ENCODE measurements around the gene SH3YL1.

SH3YL1 gene

DNA sequence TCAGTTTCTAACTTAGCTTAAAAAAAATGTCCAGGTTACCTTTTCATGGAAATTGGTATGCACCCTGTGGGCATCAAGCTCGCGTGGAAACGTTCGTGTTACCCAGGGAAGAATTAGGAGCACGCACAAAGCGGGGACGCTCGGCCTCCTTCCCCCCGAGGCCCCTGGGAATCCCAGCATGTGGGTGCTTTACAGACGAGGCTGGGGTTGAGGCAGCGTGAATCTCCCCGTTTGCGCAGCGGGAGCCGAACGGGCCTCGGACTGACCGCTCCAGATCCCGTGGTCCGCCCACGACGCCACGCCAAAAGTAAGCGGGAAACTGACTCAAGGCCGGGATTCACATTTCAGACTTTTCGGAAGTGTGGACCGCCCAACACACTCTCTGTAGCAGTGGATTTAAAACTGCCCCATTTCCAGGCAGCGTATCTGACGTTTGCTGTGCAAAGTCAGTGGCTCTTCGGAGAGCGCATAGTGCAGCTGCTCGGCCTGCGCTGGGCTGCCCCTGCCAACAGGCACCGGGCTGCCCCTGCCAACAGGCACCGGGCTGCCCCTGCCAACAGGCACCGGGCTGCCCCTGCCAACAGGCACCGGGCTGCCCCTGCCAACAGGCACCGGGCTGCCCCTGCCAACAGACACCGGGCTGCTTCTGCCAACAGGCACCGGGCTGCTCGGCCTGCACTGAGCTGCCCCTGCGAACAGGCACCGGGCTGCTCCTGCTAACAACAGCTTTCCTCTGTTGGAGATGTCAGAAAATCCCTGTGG, 49.7 kb downstream of the SH3YL1 start:
- DNase-seq: no peak

DNA sequence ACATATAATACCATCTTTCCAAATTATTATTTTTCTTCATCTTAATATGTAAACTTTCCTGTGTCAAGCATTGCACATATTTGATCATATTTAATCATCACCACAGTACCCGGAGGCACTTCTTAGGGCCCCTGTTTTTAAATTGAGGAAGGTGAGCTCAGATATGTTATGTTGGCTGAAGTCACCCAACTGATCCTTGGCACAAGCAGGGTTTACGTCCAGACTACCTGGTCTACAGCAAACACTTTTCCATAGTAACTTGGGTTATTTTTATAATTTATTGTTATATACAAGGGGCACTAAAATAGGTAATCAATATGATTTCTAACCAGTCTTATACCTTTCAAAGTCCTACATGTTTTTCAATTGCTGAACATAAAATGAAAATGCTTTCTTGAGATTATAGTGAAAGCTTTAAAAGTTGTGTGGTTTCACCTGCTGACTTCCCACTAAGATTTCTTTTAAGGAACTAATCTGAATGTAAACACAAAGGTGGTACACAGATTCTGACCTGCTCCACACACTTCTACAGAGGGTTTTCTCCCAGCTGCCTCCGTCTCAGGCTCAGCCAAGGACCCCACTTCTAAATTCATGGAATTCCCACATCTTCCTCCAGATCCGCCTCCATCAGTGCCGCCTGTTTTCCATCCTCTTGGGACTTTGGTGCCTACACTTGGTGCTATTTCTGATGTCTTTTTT, 52.2 kb downstream of the SH3YL1 start:
- DNase-seq: no peak

DNA sequence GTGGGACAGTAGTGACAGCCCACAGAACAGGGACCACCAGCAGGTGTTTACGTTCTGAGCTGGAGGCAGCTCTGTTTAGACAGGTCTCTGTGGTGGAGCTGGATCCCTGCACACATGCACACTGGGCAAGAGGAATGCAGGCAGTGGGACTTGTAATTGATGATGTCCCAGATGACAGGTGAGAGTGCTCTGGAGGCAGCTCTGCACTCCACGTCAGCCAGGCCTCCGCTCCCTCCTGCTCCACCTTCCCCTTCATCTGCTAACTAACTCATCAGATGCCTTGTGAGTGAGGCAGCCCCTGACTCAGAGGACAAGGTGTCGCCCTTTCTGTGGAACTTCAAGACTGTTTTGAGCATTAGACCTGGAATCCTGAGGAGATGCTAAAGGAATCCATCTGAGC, 53.2 kb downstream of the SH3YL1 start:
- DNase-seq: no peak

DNA sequence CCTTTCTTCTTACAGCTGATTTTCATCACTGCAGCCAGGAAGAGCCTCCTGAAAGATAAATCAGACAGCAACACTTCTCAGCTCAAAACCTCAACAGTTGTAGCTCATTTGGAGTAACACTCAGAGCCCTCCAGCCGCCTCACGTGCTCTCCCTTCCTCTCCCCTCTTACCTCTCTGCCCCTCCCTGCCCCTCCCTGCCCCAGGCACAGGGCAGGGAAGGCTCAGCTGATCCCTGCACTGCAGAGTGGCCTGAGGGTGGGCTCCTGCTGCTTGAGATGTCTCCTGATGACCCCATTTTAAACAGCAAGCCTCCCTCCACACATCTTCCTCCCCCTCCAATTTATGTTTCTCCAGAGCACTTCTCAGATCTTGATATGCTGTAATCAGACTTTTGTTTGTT, 54.4 kb downstream of the SH3YL1 start:
- DNase-seq: no peak

DNA sequence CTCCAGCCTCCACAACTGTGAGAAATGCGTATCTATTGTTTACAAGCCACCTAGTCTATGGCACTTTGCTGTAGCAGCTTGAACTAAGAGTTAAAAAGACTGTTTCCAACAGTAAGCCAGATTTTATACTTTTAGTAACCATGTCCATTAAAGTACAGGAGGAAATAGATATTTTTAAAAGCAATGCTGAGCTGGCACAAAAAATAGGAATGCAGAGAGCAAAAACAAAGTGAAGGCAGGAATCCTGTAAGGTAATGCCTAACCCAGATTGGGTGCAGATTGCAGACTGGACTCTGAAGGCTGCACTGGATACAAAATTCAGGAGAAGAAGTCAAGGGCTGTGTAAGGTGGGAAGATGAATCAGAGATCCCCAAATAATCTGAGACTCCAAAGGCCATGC, 55.5 kb downstream of the SH3YL1 start:
- DNase-seq: no peak

DNA sequence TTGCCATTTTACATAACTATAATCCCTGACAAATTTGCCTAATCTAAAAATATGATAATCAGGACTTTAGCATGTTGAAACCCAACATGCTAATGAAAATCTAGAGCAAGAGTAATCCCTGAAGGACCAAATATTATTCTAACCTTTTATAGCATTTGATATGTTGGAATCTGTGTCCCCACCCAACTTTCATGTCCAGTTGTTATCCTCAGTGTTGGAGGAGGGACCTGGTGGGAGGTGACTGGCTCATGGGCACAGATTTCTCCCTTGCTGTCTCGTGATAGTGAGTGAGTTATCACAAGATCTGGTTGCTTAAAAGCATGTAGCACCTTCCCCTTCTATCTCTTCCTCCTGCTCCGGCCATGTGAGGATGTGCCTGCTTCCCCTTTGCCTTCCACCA, 59.8 kb downstream of the SH3YL1 start:
- no peak for DNase-seq

DNA sequence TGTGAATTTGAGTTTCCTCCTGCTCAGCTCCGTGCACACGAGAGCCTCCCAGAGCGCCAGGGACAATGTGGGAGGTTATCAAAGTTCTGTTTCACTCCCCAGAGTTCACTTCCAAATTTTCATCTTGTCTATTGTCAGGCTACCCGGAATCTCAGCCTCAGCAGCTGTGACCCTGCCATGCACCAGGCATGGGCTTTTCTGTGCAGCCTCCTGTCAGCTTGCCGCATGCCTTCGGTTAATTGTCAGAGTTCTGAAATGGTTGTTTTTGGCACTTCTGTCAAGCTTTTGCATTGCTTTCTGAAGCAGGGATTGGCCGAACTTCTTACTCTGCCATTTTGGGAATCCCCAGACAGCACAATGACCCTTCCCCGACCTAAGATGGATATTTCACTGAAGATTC, 60.4 kb downstream of the SH3YL1 start:
- no peak for DNase-seq

DNA sequence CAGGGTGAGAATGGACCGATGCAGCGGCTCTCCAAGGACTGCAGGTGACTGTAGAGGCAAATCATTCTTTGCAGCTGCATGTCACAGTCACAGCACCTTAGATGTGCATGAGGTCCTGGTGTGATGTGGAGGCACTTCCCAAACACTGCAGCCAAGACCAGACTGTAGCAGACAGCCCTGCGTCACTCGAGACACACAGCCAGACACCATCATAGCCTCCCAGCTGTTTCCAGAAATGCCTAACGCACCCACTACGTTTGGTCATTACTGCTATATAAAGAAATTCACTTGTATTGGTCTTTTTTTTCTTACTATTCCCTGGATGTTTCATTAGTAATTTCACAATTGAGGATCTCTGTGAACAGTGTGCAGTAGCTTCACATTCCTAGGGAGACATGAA, 60.9 kb downstream of the SH3YL1 start:
- no peak for DNase-seq

DNA sequence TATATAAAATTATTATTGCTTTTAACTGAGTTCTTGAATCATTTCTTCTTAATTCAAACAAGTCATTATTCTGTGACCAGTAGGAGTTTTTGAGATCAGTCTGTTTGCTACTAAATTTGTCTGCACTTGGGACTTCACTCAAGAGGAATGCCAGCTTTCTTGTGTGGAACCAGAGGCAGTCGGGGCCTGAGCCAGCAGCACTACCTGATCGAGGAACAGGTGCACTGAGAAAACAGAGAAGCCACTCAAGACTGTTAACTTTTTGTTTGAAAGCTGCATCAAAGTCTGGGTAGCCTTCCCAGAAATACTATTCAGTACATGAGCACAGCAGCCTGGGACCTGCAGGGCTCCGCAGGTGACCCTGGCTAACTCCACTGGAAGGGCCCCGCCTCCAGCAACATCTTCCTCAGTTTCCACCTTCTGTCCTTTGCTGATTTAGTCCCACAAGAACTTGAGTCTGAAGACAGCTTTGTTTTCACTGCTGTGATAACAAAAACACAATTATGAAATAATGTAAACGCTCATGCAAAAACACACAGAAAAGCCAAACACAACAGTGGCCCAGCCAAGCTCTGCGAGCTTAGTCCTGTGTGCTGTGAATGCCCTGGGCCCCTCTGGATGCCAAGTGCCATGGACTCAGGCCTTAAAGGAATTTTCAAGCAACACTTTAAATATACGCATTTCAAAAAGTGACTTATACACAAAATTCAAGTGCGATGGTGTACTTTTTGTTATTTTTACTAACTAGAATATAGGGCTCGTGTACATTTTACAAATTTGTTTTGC, 62.0 kb downstream of the SH3YL1 start:
- DNase-seq: no peak

DNA sequence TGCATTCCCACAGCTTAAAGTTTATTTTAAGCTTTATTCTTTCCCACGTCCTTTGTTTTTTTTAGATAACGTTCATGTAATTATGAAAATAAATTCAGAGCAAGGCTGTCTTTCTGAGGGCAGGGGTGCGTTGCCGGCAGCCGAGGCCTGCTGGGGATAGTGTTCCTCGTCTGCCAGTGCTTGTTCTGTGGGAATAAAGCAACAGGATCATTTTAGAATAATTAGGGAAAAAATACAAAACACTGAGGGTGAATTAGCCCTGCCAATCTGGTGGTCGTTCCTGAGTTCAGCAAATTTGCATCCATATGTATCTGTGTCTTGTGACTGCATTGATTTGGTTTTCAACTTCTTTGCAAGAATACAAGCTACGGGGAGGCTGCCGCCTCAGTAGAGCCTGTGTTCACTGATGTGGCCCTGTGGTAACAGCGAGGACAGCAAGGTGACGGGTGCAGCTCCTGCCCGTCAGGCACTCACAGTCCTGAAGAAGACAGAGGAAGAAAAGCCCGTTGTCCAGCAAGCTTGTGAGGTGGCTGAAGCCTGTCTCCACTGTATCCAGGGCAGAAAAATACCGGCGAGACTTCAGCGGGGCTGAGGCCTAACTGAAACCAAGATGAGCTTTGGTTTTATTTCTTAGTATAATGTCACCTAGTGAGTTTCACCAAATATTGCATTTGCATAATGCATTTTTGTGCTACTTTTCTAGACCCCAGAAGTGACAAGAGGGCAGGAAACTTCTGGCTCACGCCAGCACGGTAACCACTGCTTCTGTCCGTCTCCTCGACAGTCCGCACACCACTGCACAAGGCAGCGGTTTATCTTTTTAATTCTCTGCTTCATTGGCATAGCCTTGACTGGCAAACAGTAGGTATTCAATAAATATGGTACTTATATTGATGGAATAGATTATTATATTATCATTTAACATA, 64.5 kb downstream of the SH3YL1 start:
- no peak for DNase-seq

DNA sequence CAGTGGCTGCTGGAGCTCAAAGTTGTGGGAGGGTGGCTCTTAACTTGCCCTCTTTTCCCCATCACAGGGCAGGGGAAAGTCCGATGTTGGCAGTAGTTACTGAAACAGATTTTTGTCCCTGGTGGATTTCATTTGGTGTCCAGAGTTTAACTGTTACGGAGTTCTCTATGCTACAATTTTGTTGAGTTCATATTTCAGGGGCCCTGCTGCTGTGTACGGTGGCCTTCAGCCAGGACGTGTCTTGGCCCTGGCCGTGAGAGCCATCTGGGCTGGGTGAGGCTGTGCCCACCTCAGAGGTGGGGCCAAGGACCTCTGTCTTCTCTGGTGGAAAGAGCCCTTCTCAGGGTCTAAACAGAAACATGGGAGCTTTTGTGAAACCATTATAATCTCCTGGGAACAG, 67.4 kb downstream of the SH3YL1 start:
- no peak for DNase-seq

DNA sequence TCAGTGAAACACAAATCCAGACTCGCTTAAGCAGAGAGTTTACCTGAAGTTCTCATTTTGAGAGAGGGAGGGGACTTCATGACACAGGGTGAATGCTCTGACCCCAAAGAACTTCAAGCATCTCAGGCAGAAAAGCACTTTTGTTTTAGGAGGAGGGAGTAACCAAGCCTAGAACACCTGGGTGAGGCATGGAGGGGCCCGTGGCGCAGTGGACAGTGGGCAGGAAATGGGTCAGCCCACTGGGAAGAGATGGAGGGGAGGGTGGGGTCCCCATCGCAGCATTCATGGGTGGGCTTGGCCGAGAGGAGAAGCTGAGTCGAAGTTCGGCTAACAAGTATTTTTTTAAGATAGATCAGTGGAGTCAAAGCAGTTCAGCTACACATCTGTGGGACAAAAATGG, 67.9 kb downstream of the SH3YL1 start:
- no peak for DNase-seq

DNA sequence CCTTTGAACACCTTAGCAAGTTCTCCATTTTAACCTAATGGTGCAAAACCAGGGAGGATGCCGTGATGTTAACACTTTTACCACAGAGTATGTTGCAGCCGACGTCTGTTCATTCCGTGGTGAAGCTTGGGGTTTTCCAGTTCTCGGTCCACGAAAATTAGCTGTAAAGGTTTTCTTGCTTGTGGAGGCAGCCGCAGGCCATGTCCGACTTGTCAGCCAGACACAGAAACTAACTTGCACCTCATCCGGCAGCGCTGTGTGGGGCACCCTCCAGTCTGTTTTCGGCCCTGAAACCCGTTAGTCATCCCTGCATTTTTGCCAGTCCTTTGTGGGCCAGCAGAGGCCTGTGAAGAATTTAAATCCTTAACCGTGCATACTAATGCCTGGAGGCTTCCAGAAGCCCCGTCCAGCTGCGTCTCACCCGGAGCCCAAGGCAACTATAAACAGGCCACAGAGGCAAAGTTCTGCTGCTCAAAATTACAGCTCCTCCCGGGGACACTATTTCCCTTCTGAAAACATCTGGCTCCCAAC, 70.6 kb downstream of the SH3YL1 start:
- no peak for DNase-seq

DNA sequence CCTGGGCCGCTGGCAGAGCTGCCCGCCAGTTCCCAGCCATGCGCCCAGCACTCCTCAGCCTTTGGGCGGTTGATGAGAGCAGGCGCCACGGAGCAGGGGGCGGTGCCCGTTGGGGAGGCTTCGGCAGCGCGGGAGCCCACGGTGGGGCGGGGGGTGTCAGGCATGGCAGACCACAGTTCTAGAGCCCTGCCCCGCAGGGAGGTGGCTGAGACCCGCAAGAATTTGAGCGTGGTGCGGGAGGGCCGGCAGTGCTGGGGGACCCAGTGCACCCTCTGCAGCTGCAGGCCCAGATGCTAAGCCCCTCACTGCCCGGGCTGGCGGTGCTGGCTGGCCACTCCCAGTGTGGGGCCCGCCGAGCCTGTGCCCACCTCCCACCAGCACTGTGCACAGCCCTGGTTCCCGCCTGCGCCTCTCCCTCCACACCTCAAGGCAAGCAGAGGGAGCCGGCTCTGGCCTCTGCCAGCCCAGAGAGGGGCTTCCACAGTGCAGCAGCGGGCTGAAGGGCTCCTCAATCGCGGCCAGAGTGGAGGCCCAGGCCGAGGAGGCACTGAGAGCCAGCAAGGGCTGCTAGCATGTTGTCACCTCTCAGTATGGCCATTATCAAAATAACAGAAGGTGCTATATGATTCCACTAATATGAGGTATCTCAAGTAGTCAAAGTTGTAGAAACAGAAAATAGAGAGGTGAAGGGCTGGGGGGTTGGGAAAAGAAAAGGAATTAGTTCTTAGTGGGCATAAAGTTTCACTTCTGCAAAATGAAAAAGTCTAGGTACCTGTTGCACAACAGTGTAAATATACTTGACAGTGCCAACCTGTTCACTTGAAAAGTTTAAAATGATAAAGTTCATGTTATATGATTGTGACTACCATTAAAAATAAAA, 72.3 kb downstream of the SH3YL1 start:
- DNase-seq: no peak

DNA sequence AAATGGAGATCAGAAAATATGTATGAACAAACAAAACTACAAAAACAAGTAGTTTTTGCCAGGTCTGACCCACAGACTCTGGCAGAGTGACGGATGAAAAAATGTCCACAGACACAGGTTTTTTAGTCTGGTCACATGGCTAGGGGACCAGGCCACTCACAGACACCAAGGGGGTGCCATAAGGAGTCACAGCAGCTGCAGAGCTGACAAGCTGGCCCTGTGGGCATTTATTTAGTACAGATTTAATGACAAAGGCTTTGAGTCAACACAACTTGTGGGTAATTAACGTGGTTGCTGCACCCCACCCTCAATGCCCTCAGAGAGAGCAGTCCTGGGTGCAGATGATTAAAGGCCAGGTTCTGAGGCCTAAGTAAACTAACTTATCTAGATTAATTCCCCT, 76.0 kb downstream of the SH3YL1 start:
- DNase-seq: no peak

DNA sequence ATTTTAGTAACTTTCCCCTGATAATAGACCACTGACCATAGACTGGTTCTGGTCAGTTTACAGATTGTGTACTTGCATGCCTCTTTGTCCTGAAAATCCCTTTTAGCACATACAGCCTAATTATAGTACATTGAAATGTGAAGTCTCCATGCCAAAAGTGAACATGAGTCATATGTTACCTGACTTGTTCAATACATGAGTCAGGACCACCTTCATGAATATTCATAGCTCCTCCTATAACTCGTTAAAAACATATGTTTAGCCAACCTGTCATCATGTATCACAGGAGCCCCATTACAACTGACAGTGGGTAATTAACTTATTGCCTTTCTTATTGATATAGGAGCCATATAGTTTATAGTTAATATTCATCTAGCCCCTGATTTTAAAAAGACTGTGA, 78.6 kb downstream of the SH3YL1 start:
- DNase-seq: no peak

DNA sequence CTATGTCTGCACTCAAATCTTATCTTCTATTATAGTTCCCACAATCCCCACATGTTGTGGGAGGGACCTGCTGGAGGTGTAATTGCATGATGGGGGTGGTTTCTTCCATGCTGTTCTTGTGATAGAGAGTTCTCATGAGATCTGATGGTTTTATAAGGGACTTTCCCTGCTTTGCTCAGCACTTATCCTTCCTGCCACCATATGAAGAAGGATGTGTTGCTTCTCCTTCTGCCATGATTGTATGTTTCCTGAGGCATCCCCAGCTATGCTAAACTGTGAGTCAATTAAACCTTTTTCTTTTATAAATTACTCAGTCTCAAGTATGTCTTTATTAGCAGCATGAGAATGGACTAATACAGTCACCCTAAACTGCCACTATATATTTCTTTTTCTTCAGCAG, 79.1 kb downstream of the SH3YL1 start:
- no peak for DNase-seq

DNA sequence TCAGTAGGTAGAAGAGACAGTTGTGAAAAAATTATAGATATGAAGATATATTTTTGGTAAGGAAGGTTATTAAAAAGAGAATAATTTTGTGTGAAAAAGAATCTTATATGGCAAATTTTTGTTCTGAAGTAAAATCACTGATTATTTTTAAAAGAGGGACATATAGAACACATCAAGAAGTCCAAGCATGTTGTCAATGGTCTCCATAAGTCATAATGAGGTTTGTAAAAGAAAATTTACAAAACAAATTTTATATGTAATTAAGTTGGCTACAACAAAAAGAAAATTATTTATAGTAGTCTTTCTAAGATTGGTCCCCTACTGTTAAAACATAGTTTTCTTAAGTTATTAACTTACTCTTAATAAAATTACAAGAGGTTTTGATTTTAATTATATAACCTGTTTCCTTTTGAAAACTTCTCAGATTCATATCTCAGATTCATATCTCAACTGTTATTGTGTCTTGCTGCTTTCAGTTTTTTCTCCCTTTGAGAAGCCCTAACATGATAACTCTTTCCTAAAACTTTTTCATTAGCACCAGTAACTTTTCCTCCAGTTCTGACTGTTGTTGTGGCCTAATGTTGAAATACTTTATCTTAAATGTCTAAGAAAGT, 81.2 kb downstream of the SH3YL1 start:
- no peak for DNase-seq

DNA sequence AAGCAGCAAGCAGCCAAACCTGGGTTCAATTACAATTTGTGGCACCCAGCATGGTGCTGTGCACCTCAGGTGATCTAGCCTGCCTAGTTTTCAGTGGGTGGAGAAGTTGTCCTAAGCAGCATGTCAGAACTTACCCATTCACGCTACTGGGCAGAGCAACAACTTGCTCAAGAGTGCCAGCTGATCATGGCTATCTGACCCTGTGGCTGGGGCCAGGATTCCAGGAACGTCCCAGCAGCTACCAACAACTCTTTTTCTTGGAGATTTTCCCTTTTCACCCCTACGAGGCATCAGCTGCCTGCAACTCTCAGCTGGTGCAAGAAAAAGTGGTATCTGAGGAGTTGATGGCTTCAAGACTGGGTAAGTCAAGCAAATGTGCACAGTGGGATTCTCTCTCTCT, 83.5 kb downstream of the SH3YL1 start:
- DNase-seq: no peak

DNA sequence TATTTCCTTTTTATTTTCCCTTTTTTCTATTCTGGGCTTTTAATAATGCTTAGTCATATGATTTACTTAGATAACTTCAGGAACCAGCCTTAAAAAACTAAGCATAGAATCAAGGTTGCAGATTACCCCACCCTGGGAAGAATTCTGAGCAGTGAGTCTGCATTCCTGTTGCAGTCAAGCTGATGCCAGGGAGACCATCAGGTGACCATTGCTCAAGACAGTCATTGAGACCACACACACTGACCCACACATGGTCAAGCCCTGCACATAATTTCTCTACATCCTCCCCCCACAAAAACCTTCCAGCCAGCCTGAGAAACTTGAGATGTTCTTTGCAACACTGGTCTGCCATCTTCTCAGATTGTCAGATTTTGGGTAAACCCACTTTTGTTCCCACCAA, 83.9 kb downstream of the SH3YL1 start:
- no peak for DNase-seq

DNA sequence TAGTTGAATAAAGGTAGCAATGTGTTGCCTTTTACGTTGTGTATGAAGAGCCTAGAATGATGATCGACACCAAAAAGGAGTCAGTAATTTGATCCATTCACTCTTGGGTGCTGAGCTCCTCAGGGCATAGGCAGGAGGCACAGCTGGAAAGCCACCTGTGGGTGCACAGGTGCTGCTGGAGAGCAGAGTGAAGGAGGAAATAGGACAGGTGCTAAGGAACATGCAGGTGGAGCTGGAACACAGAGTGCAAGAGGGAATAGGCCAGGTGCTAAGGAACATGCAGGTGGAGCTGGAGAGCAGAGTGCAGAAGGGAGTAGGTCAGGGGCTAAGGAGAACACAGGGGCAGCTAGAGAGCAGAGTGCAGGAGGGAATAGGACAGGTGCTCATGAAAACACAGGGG, 86.1 kb downstream of the SH3YL1 start:
- DNase-seq: no peak
